H1 (cell line): ENCODE measurements around the gene SPANXB1.
"Not testable (repeated sequence)": the region's sequence is repeated elsewhere in the genome, so short reads cannot be mapped to it uniquely, and the experiment has no call there.

Source experiments
- CBX5 ChIP-seq: fragments of 300-800, 300-1000 bp; sonication (generic); IDR thresholded peaks from 2 replicates; pipeline ENCODE4 v1.7.1; 2016; ENCODE audit warnings: antibody characterized with exemption, low read length, low read depth
- CEBPB ChIP-seq: IDR thresholded peaks from 2 replicates; pipeline ENCODE4 v1.6.1; 2012; ENCODE audit warnings: low read depth, low read length
- EP300 ChIP-seq, 2 experiments: IDR thresholded peaks; 1 replicate in 1 of 2; 2 replicates in 1 of 2; pipeline ENCODE4 v1.6.1; 2011 to 2012; ENCODE audit warnings: low read depth in 2 of 2, low read length in 2 of 2, mild to moderate bottlenecking in 2 of 2, borderline replicate concordance in 1 of 2, inconsistent platforms in 1 of 2, moderate library complexity in 1 of 2
- EZH2 ChIP-seq: fragments of 200-600 bp; sonication (generic); IDR thresholded peaks from 2 replicates; pipeline ENCODE4 v1.7.1; 2012; ENCODE audit warnings: low read depth, mild to moderate bottlenecking, moderate library complexity, low read length, inconsistent platforms; ENCODE audit not compliant: severe bottlenecking
- JUN ChIP-seq: IDR thresholded peaks from 2 replicates; pipeline ENCODE4 v1.6.1; 2011; ENCODE audit warnings: low read depth, mild to moderate bottlenecking, improper control_type of control experiment, low read length
- POLR2AphosphoS5 ChIP-seq: IDR thresholded peaks from 2 replicates; pipeline ENCODE4 v1.6.1; 2011; ENCODE audit warnings: low read depth, low read length
- RFX5 ChIP-seq: IDR thresholded peaks from 2 replicates; pipeline ENCODE4 v1.6.1; 2011; ENCODE audit warnings: low read depth, low read length, improper control_type of control experiment, borderline replicate concordance
- RXRA ChIP-seq: IDR thresholded peaks from 2 replicates; pipeline ENCODE4 v1.6.1; 2011; ENCODE audit warnings: low read depth, mild to moderate bottlenecking, low read length, moderate library complexity; ENCODE audit not compliant: insufficient read depth
- SP2 ChIP-seq: IDR thresholded peaks from 2 replicates; pipeline ENCODE4 v1.6.1; 2012; ENCODE audit warnings: mild to moderate bottlenecking, low read length, inconsistent platforms
- TEAD4 ChIP-seq: IDR thresholded peaks from 2 replicates; pipeline ENCODE4 v1.6.1; 2012; ENCODE audit warnings: low read depth, low read length, inconsistent platforms, mixed read lengths
- ZNF274 ChIP-seq: IDR thresholded peaks from 2 replicates; pipeline ENCODE4 v1.7.0; 2012; ENCODE audit warnings: low read length, borderline replicate concordance; ENCODE audit errors: extremely low read depth
- TF ChIP-seq, protein P1 (sequence below), 3 experiments: IDR thresholded peaks; 1 replicate in 2 of 3; 2 replicates in 1 of 3; pipeline versions ENCODE4 v1.5.1 to v1.6.1; 2011; ENCODE audit warnings: low read length in 3 of 3, mild to moderate bottlenecking in 3 of 3, inconsistent platforms in 2 of 3, low read depth in 1 of 3, moderate library complexity in 1 of 3; ENCODE audit not compliant: insufficient read depth in 1 of 3; ENCODE audit errors: control extremely low read depth in 1 of 3

DNA sequence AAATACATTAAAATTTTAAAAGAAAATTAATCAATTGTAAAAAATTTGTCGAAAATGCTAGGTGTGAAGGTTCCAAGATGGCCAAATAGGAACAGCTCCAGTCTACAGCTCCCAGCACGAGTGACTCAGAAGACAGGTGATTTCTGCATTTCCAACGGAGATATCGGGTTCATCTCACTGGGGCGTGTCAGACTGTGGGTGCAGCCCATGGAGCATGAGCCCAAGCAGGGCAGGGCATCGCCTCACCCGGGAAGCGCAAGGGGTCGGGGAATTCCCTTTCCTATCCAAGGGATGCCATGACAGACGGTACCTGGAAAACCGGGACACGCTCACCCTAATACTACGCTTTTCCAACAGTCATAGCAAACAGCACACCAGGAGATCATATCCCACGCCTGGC lies 41.9 kb downstream of the SPANXB1 start:
- TF ChIP-seq, protein P1, sequence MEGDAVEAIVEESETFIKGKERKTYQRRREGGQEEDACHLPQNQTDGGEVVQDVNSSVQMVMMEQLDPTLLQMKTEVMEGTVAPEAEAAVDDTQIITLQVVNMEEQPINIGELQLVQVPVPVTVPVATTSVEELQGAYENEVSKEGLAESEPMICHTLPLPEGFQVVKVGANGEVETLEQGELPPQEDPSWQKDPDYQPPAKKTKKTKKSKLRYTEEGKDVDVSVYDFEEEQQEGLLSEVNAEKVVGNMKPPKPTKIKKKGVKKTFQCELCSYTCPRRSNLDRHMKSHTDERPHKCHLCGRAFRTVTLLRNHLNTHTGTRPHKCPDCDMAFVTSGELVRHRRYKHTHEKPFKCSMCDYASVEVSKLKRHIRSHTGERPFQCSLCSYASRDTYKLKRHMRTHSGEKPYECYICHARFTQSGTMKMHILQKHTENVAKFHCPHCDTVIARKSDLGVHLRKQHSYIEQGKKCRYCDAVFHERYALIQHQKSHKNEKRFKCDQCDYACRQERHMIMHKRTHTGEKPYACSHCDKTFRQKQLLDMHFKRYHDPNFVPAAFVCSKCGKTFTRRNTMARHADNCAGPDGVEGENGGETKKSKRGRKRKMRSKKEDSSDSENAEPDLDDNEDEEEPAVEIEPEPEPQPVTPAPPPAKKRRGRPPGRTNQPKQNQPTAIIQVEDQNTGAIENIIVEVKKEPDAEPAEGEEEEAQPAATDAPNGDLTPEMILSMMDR (IDR thresholded peaks at IDR 0.05; ENCODE audit: control extremely low read depth in 1 of 3, insufficient read depth in 1 of 3, low read depth in 1 of 3, low read length in 3 of 3): not testable (repeated sequence)
- TF ChIP-seq TEAD4; JUN; EP300 (IDR thresholded peaks at IDR 0.05; ENCODE audit: borderline replicate concordance in 1 of 2, low read depth in 2 of 2, low read length in 2 of 2); EZH2; SP2; CEBPB; RFX5; ZNF274; POLR2AphosphoS5; CBX5; RXRA: not testable (repeated sequence)
